ENCODE results near the gene ZNF33A. TPM values are rescaled to one million over a fixed set of nuclear protein-coding genes. Genes with fewer than 3 reads are reported as not detected.

Gene ZNF33A
- total and polyA plus RNA-seq, 2 donors from 2014 or later, result 10.6 to 42.6 TPM

- no peak for TF ChIP-seq CTCF (IDR thresholded peaks at IDR 0.05; ENCODE audit: borderline replicate concordance, extremely low read depth, insufficient read depth)
- H3K36me3 ChIP-seq (ENCODE audit: control insufficient read depth in 2 of 3, insufficient read depth in 3 of 3, low read length in 3 of 3), result peaks cover 3 to 28% (median 5%) of the 10 kb centered on the region in 3 donors
- H3K9me3 ChIP-seq (ENCODE audit: control insufficient read depth in 2 of 3, insufficient read depth in 1 of 3, low read length in 3 of 3), result no peaks in the 10 kb centered on the region
- H3K27me3 ChIP-seq (ENCODE audit: control insufficient read depth, insufficient read depth, low read length), result no peaks in the 10 kb centered on the region
- no peak for DNase-seq
- H3K4me3 ChIP-seq (ENCODE audit: low read length in 3 of 3), result peak overlapping the region in 1 of 3 donors; percentile 4
- peak; percentile 59 for FAIRE-seq
- no peaks in the 10 kb centered on the region for H3K4me1 ChIP-seq (ENCODE audit: control insufficient read depth in 2 of 3, insufficient read depth in 2 of 3, low read depth in 1 of 3, low read length in 3 of 3)
- intact Hi-C loops (cut with DNase I), result no loop called here
- no peak overlapping the region for H3K27ac ChIP-seq (ENCODE audit: low read depth in 2 of 2, low read length in 2 of 2)
- H3K9ac ChIP-seq (ENCODE audit: low read length in 3 of 3), result no peak overlapping the region
Measured at GRCh38 chr10:38038107-38038931, 27.8 kb downstream of the ZNF33A start.

GRCh38 chr10:38038932-38039245 lies 28.4 kb downstream of the ZNF33A start:
- Histone ChIP-seq H3K4me1 (ENCODE audit: control insufficient read depth in 2 of 3, insufficient read depth in 2 of 3, low read depth in 1 of 3, low read length in 3 of 3) (no peaks in the 10 kb centered on the region), H3K36me3 (ENCODE audit: control insufficient read depth in 2 of 3, insufficient read depth in 3 of 3, low read length in 3 of 3) (peaks cover 3 to 32% (median 5%) of the 10 kb centered on the region in 3 donors), H3K27ac (ENCODE audit: low read depth in 2 of 2, low read length in 2 of 2) (no peak overlapping the region), H3K4me3 (ENCODE audit: low read length in 3 of 3) (peak overlapping the region in 1 of 3 donors; percentile 4), H3K9me3 (ENCODE audit: control insufficient read depth in 2 of 3, insufficient read depth in 1 of 3, low read length in 3 of 3) (no peaks in the 10 kb centered on the region), H3K9ac (ENCODE audit: low read length in 3 of 3) (no peak overlapping the region), H3K27me3 (ENCODE audit: control insufficient read depth, insufficient read depth, low read length) (no peaks in the 10 kb centered on the region)
- FAIRE-seq (peak; percentile 17), DNase-seq (no peak)
- intact Hi-C loops (cut with DNase I), result no loop called here
- no peak for TF ChIP-seq CTCF (IDR thresholded peaks at IDR 0.05; ENCODE audit: borderline replicate concordance, extremely low read depth, insufficient read depth)

- no peak for FAIRE-seq
- no peak overlapping the region for H3K9ac ChIP-seq (ENCODE audit: low read length in 3 of 3)
- no peak overlapping the region for H3K4me3 ChIP-seq (ENCODE audit: low read length in 3 of 3)
- peaks cover 0 to 3% (median 0%) of the 10 kb centered on the region in 3 donors for H3K9me3 ChIP-seq (ENCODE audit: control insufficient read depth in 2 of 3, insufficient read depth in 1 of 3, low read length in 3 of 3)
- H3K27ac ChIP-seq (ENCODE audit: low read depth in 2 of 2, low read length in 2 of 2), result no peak overlapping the region
- H3K27me3 ChIP-seq (ENCODE audit: control insufficient read depth, insufficient read depth, low read length), result no peaks in the 10 kb centered on the region
- intact Hi-C loops (cut with DNase I), result no loop called here
- H3K4me1 ChIP-seq (ENCODE audit: control insufficient read depth in 2 of 3, insufficient read depth in 2 of 3, low read depth in 1 of 3, low read length in 3 of 3), result no peaks in the 10 kb centered on the region
- H3K36me3 ChIP-seq (ENCODE audit: control insufficient read depth in 2 of 3, insufficient read depth in 3 of 3, low read length in 3 of 3), result peaks cover 4 to 18% (median 7%) of the 10 kb centered on the region in 3 donors
- no peak for DNase-seq
- no peak for TF ChIP-seq CTCF (IDR thresholded peaks at IDR 0.05; ENCODE audit: borderline replicate concordance, extremely low read depth, insufficient read depth)
Measured at GRCh38 chr10:38043516-38043915, 33.0 kb downstream of the ZNF33A start.
